NCI-H2196 (cell line): ENCODE results near the gene TICRR.
A peak's percentile ranks its signal among the peaks of the same experiment; 100 is the strongest.
"Not testable (repeated sequence)": the region's sequence is repeated elsewhere in the genome, so short reads cannot be mapped to it uniquely, and the experiment has no call there.

Source experiments
- DNase-seq: peaks from one replicate; lab custom pipeline; 2025; ENCODE audit not compliant: unreplicated experiment; lab: John Stamatoyannopoulos, UW

The TICRR gene, protein sequence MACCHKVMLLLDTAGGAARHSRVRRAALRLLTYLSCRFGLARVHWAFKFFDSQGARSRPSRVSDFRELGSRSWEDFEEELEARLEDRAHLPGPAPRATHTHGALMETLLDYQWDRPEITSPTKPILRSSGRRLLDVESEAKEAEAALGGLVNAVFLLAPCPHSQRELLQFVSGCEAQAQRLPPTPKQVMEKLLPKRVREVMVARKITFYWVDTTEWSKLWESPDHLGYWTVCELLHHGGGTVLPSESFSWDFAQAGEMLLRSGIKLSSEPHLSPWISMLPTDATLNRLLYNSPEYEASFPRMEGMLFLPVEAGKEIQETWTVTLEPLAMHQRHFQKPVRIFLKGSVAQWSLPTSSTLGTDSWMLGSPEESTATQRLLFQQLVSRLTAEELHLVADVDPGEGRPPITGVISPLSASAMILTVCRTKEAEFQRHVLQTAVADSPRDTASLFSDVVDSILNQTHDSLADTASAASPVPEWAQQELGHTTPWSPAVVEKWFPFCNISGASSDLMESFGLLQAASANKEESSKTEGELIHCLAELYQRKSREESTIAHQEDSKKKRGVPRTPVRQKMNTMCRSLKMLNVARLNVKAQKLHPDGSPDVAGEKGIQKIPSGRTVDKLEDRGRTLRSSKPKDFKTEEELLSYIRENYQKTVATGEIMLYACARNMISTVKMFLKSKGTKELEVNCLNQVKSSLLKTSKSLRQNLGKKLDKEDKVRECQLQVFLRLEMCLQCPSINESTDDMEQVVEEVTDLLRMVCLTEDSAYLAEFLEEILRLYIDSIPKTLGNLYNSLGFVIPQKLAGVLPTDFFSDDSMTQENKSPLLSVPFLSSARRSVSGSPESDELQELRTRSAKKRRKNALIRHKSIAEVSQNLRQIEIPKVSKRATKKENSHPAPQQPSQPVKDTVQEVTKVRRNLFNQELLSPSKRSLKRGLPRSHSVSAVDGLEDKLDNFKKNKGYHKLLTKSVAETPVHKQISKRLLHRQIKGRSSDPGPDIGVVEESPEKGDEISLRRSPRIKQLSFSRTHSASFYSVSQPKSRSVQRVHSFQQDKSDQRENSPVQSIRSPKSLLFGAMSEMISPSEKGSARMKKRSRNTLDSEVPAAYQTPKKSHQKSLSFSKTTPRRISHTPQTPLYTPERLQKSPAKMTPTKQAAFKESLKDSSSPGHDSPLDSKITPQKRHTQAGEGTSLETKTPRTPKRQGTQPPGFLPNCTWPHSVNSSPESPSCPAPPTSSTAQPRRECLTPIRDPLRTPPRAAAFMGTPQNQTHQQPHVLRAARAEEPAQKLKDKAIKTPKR (N-terminal part only)

DNA sequence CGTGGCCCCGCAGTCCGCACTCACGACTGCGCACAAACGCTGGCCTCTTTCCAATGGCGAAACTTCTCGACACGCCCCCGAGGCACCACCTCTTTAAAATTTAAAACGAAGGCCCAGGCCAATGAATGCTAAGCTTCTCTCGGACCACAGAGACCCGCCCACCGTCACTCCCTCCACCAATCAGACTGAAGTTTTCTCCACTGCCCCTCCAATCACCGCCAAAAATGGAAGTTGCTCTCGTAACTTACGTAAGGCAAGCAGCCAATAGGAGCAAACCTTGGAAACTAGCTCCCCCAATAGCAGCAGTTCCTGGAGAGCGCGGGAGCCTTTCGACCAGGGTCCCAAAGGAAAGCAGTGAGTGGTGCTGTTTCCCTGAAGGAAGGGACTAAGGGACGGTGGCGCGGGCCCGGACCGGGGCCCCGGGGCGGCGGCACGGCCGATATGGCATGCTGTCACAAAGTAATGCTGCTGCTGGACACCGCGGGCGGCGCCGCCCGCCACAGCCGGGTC, at the start of gene TICRR:
TSS of gene TICRR (plus strand) at position 324 of the 510 bp plus-strand sequence. CDS start at position 442, 118 bp downstream.
- peak; percentile 95 for DNase-seq

DNA sequence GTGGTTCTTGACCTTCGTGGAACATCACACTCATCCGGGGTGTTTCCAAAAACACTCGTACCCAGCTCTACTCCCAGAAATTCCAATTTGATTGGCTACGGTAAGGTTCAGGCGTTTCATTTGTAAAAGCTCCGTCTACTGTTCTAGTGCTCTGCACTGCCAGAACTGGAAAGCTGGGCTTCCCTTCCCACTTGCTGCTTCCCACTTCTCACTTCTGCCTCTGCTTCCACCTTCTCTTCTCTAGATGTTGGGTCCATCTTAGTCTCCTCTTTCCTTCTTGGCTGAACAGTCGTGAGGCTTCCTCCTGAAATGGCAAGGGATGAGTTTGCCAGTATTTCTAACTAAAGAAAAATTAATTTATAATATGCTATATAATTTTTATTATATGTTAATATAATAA, 49.1 kb upstream of the TICRR start:
- DNase-seq: no peak

DNA sequence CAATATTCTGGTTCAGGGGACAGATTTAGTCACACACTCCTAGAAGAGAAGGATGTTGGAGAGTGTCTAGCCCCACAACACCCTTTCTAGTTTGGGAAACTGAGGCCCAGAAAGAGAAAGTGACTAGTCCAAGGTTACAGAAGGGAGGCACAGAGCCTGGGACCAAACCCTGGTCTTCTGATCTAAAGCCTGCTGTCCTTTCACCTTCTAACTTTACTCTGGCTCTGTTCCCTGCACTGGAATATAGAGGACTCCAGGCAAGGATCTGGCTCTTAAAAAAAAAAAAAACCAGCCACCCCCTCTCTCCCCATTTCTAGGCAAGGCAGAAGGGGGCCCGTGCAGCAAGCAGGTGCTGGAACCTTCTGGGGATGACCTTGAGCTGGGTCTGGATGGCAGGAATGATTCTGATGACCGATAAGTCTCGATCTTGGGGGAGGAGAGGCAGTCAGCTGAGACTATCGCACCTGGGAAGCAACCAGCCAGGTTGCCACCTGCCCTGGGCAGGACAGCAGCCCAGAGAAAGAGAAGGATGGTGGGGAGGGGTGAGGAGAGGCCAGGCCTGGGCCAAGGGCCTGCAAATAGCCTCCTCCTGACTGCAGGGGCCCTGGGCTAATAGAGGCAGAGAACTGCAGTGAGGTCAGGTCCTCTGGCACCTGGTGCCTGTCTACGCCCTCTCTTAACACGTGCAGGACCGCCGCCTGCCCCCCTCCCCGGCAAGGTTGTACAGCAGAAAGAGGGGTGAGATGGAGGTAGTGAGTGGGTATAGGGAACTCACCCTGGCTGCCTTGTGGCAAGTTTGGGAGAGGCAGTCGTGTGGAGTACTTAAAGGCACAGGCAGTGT, 48.4 kb upstream of the TICRR start:
- no peak for DNase-seq

DNA sequence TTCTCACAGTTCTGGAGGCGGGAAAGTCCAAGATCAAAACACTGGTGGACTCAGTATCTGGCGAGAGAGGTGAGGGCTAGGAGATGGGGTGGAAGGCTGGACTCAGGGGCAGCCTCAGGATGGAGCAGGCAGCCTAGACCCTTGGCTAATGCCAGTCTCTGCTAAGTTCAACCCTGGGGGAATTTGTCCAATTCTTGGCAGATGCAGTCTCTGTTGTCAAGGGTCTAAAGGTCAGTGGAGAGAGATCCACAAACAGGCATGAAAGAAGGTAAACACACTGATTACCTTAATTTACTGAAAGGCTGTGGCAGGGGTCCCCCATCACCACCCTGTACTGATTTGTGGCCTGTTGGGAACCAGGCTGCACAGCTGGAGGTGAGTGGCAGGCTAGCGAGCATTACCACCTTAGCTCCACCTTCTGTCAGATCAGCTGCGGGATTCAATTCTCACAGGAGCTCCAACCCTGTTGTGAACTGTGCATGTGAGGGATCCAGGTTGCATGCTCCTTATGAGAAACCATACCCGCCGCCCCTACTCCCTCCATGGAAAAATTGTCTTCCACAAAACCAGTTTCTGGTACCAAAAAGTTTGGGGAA, 46.4 kb upstream of the TICRR start:
- no peak for DNase-seq

DNA sequence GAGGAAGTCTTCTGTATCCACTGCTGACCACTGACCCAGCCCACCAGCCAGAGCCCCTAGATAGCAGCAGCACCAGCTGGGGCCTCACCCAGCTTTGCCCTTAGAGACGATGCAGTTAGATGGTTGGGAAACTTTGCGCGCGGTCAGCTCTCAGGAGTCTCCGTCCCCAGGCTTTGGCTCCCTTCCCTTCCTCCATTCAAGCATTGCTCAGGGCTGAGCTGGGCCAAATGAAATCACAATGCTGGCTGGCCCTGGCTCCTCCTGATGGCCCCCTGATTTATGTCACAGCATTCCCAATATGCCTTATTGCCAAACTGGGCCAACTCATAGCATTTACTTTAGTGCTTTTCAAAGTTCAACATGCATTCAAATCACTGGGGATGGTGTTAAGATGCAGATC, 44.3 kb upstream of the TICRR start:
- no peak for DNase-seq

- no peak for DNase-seq
These were observed 43.3 kb upstream of the TICRR start for GRCh38 chr15:89531796-89532537.

DNA sequence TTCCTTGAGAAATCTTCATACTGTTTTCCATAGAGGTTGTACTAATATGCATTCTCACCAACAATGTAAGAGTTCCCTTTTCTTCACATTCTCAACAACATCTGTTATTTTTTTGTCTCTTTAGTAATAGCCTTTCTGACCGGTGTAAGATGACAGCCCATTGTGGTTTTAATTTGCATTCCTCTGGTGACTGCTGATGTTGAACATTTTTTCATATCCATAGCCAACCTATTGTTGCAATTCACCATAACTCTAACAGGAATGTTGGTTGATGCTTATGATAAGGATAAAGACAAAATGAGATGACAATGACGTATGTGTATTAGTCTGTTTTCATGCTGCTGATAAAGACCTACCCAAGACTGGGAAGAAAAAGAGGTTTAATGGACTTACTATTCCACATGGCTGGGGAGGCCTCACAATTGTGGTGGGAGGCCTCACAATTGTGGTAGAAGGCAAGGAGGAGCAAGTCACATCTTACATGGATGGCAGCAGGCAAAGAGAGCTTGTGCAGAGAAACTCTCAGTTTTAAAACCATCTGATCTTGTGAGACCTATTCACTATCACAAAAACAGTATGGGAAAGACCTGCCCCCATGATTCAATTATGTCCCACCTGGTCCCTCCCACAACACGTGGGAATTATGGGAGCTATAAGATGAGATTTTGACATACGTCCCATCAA, 41.3 kb upstream of the TICRR start:
- DNase-seq: no peak

- DNase-seq: no peak
These were observed 36.2 kb upstream of the TICRR start for GRCh38 chr15:89539027-89539426.

- no peak for DNase-seq
These were observed 32.9 kb upstream of the TICRR start for GRCh38 chr15:89542369-89542768.

- no peak for DNase-seq
These were observed 31.9 kb upstream of the TICRR start for GRCh38 chr15:89543389-89543788.

DNA sequence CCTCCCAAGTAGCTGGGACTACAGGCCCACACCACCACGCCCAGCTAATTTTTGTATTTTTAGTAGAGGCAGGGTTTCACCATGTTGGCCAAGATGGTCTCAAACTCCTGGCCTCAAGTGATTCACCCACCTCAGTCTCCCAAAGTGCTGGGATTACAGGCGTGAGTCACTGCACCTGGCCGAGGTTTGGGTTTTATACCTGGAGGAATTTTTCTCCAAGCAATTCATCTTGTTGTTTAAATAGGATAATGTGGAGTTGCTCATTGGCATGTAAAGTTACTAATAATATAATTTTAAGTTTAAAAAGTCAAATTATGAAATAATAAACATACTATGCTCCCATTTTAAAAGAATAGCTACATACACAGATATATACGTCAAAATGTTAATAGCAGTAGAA, 26.1 kb upstream of the TICRR start:
- not testable (repeated sequence) for DNase-seq

DNA sequence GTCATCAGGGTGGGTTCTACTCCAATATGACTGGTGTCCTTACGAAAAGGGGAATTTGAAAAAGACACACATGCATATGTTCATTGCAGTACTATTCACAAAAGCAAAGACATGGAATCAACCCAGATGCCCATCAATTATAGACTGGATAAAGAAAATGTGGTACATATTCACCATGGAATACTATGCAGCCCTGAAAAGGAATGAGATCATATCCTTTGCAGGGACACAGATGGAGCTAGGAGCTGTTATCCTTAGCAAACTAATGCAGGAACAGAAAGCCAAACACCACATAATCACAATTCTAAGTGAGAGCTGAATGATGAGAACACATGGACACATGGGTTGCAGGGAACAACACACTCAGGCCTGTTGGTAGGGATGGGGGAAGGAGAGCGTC, 24.8 kb upstream of the TICRR start:
- DNase-seq: no peak

- DNase-seq: no peak
These were observed 23.7 kb upstream of the TICRR start for GRCh38 chr15:89551550-89551949.

DNA sequence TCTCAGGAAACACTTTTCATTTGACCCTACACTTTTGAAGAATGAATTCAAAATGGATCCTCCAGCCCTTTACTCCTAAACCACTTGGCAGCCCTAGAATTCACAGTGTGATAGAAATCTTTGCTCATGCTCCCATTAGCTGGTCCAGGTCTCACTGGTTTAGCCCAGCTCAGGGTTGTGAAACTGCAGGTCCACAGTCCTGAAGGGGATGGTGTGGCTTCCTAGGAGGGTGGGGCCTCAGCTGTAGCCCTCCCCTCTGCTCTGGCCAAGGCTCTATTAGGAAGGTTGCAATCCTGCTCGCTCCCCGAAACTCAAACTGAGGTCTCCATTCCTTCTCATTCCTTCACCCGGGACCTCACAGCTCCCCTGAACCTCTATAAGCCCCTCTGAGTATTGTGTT, 21.6 kb upstream of the TICRR start:
- DNase-seq: no peak

DNA sequence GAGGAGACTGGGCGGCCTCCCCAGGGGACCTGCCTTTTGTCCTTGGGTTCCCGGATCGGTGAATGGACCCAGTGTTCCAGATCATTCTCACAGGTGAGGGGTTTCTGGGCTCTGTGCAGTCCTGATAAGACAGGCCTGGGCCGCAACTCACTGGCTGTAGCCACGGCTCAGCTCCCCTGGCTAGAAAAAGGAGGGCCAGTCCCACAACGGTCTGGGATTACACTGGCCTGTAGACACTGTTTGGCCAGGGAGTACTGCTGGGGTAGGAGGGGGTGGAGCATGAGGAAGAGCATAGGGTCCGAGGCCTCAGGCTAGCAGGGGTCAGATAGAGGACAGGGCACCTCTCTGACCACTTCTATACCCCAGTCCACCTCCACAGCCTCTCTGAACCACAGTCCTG, 21.0 kb upstream of the TICRR start:
- no peak for DNase-seq

- no peak for DNase-seq
These were observed 19.5 kb upstream of the TICRR start for GRCh38 chr15:89555768-89556167.

GRCh38 chr15:89556413-89557262, 18.6 kb upstream of the TICRR start:
- DNase-seq: peak; percentile 65
